HG02588 (cell line): Measurements from ENCODE around the gene EPB41L1.
"Not testable (repeated sequence)": the region's sequence is repeated elsewhere in the genome, so short reads cannot be mapped to it uniquely, and the experiment has no call there.

Experiments used
- ATAC-seq: cut with Tn5 transposase; IDR thresholded peaks from one replicate; pipeline ENCODE4 v1.9.1; 2021; ENCODE audit warnings: mild to moderate bottlenecking, moderate library complexity; ENCODE audit not compliant: unreplicated experiment

The EPB41L1 gene

DNA sequence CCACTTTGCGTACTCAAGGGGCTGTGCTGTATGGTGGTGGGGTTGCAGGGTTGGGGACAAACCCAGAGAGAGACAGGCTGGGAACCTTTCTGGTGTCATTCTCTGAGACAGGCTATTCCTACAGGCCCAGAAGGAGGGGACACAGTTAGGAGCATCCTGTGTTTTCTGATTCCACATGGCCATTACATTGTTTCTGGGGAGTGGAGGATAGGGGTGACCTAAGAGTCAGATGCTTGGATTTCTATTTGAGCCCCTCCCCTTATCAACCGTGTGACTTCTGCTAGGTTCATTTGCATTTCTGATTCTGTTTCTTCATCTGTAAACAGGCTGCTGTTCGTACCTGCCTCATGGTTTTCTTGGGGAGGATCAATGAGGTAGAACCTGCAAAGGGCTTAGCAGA lies 29.4 kb upstream of the EPB41L1 start:
- no peak for ATAC-seq

DNA sequence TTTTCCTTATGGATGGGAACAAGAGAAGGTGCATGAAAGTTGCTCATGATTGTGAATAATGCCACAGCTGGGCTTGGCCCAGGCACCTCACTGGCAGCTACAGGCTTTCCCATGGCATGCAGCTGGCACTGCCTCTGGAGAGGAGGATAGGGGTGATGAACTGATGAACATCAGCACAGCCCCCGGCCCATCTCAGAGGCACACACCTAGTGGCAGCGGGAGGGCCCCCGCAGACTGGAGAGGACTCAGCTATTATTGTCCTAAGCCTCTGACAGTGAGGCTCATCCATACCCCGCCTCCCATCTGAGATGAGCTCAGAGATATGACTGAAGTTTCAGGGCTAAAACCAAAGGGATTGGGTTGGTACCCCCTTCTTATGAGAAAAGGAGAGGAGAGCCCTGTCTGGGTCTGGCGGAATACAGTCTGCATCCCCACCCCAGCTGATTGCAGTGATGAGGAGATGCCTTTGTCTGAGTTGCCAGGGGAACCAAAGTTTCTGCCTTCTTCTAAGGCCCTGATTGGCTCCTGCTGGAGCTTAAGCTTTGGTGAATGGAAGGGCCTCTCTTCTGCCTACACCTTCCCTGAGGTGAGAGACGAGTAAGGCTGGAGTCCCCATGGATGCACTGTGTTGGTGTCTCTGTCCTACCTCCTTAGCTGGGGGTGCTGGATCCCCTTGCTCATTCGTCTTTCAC lies 27.6 kb upstream of the EPB41L1 start:
- ATAC-seq = no peak

DNA sequence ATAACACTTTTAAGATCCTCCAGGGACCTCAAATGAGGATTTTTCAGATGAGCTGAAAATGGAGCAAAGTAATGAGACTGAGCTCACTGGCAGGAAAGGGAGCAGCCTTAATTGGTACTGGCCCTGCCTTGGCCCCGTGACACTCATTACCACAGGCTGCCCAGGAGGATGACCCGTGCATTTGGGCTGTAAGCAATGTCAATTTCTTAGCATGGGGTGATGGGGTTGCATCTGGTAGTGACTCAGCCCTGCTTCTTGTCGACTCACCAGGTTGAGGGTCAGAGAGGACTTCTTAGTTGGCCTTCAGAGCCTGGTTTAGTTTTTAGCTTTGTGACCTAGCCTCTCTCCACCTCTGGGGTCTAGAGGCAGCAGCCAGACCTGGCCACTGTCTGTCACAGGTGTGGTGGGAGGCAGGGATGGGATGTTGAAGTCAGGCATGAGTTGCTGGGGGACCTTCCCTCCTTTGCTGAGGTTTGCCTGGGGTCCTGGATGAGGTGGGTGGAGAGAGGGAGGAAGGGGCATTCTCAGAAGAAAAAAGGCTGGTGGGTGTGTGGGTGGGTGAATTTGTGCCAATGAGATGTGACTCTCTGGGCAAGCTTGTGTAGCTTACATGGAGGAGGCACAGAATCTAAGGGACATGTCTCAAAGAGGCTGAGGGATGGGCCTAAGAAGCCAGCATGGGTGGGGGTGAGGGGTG lies 25.9 kb upstream of the EPB41L1 start:
- ATAC-seq = no peak

DNA sequence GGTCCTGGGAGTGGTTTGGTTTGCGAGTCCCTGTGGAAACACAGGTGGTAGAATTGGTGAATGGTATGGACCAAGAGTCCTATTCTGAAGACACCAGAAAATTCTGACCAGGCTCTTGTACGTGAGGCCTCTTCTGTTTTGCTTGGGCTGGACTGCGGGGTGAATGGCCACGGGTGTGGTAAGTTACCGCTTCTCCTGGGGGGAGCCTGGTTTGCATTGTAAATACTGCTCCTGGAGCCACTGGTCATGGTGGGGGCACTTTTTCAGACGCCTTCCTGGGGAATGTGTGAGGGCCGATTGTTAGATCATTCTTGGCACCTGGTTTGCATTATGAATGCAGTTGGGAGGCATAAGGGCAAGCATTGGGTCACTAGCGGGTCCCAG lies 25.4 kb upstream of the EPB41L1 start:
- no peak for ATAC-seq

DNA sequence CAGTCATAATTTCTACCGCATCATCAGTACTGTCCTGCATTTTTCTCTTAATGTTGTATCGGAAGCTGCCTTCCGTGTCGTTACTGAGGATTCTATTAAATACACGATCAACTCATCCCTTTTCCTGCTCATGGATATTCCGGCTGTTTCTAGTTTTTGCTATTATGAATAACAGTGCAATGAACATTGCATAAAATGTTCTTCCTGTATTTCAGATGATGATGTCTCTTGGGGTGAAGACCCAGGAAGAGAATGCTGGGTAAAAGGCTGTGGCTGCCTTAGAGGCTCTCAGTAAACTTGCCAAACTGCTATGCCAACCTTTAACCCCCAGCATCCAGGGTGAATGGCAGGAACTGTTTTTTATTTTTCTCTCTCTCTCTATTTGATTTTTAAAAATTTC lies 24.1 kb upstream of the EPB41L1 start:
- no peak for ATAC-seq

DNA sequence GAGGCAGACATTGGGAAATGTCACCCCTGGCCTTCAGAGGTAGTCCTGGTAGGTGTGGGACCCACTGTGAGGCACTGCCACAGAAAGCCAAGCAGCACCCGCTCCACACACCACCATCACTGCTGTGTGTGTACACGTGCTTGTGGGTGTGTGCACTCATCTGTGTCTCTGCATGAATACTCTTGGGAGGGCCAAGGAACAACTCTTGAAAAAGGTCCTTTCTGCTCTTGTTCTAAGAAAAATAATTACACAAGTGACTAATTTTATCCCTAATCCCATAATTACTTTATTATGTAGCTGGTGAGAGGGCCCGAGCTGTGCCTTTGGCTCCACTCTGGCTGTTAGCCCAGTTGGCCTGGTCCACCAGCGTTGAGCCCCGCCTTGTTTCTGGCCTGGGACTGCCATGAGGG lies 21.7 kb upstream of the EPB41L1 start:
- ATAC-seq = no peak

DNA sequence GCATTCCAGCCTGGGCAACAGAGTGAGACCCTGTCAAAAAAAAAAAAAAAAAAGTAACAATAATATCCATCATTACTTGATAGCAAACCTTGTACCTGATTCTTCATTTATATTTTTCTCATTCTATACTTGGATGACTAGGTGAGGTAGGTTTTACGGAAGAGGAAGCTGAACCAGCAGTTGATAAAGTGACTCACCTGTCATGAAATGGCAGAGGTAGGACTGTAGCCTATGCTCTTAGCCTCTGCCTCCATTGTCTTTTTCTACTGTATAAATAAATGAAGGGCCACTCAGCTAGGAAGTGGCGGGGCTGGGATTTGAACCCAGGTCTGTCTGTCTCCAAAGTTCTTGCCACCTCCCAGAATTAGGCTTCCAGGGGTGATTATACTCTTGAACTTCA lies 20.7 kb upstream of the EPB41L1 start:
- ATAC-seq = no peak

DNA sequence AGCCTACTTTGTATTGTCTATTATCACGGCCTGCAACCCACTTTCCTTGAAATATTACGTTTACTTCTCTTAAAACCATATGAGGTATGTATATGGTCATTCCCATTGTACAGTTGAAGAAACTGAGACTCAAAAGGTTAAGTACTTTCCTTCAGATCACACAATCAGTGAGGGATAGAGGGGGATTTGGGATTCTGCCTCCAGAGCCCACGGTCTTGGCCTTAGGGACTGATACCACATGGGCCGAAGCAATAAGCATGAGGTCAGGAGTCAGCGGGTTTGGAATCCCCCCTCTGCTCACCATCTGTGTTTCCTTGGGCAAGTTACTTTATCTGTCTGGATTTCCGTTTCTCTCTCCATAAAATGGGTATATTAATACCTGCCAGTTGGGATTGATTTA lies 19.4 kb upstream of the EPB41L1 start:
- ATAC-seq = no peak

DNA sequence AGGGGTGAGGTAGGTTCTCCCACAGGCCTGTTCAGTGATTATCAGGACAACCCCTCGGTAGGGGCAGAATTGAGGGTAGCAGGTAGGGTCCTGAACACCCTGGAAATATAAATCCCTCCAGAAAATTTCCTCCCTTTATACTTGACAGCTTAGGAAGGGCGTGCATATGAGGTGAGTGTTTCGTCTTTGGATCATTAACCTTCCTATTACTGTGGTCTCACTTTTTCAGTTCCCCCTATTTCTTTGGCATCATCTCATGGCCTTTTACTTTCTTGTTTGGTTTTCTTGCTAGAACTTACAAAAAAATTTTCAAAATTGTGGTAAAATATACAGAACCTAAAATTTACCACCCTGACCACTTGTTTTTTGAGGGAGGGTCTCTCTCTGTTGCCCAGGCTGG lies 18.7 kb upstream of the EPB41L1 start:
- ATAC-seq = no peak

DNA sequence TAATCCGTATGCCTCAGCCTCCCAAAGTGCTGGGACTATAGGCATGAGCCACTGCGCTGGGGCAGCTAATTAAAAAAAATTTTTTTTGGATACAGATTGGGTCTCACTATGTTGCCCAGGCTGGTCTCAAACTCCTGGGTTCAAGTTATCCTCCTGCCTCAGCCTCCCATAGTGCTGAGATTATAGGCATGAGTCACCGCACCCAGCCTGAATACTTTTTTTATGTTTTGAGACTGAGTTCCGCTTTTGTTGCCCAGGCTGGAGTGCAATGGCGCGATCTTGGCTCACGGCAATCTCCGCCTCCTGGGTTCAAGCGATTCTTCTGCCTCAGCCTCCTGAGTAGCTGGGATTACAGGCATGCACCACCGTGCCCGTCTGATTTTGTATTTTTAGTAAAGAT lies 17.2 kb upstream of the EPB41L1 start:
- not testable (repeated sequence) for ATAC-seq

DNA sequence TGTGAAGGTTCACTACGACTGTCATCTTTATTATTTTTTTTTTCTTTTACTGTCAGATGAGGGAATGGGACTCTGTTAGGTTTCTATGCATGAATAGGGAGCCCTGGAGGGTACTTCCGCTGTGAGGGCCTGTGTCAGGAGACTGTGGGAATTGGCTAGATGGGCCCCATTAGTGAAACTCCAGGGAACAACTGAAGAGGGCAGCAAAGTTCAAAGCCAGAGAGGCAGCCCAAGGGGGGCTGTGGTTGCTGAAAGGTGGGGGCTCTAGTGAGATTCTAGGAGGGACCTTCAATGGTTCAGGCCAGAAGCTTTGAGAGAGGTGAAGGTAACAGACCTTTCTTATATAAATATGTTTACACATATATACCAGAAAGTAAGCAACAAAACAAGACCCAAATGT lies 13.2 kb upstream of the EPB41L1 start:
- no peak for ATAC-seq

DNA sequence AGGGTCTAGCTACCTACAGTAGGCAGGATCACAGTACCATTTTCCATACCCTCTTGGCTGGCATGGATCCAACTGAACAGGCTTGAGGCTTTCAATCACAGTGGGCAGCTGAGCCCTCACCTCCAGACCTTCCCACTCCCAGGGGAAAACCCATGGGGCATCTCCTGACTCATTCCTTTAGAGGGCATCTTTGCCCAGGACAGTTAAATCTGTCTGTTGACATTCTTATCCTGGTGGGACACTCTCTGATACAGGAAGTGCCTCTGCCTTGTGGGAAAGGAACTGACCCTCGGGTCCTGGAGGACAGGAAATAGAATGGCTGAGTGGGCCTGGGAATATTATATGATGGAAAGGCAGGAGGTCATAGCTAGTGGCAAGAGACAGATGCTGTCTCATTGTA lies 10.2 kb upstream of the EPB41L1 start:
- no peak for ATAC-seq

DNA sequence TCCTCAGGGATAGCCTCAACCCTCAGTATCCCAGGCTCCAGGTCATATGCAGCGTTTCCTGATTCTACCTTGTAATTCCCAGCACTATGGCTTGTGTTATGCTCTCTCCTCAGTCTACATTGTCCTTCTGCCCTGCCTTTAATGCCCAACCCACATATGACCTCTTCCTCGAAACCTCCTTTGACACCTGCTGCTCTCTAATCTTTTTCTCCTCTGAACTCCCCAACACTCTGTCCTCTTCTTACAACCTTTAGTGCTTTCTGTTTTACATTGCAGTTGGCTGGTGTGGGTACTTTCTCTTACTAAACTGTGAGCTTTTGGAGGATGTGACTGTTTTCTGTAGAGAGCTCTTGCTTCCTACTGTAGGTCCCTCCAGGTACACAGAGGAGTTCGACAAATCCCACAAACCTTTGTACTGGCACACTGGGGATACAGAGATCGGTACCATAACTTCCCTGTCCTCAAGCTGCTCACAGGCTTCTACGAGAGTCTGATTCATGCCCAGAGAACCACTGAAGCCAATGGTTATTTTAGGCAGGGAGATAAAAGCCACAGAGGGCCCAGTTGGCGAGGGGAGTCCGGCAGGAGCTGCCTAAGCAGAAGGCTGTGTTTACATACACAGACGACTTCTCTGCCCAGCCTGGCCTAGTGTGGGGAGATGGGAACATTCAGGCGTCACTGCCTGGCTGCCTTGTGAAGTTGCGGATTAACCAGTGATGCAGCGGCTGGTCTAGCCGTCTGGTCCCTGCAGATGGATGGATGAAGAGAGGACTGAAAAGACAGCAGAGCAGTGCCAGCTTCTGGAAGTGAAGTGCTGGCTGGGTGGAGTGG lies 8.4 kb upstream of the EPB41L1 start:
- no peak for ATAC-seq

DNA sequence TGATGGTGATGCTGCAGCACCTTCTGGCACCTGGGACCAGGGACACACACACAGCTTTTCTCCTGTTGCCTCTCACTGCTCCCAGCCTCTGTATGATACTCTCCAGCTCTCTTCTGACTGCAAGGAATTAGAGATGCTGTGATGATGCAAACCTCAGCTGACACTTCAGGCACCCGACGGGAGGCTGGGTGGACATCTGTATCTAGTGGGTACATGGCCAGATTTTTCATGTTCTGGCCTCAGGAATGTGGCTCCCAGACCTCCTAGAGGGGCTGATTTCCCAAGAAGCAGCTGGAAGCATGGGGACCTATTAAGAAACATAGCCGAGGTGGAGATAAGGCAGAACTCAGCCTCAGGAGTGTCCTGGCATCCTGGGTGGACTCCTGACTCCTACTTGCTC lies 6.8 kb upstream of the EPB41L1 start:
- ATAC-seq = no peak

DNA sequence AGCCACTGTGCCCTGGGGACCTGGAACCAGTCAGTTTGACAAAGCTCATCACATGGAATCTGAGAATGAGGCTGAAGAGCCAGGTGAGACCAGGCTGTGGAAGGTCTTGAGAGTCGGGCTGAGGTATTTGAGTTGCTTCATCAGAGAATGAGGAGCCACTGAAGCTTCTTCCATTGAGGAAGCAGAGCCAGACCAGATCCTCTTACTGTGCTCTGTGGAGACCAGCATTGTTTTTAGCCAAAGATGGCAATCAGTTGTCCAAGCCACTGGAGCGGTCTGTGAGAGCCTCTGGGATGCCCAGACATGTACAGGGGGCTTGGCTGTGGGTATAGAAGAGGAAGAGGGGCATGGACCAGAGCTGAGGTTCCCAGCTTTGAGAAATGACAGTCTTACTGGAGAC lies 6.1 kb upstream of the EPB41L1 start:
- no peak for ATAC-seq

DNA sequence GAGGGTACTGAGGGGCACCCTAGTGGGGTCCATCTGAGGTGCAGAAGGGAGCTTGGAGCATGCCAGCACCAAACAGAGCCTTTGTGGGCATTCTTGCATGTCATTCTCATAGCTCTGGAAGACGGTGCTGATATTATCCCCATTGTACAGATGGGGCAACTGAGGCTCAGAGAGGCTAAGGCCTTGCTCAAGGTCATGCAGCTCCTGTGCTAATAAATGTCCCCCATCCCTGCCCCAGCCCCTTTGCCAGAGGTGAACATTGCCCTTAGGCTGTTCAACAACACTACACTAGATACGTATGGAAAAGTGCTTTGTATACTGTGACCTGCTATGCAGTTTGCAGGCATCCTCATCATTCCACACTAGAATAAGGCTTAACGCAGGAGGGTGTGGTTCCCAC lies 5.5 kb upstream of the EPB41L1 start:
- no peak for ATAC-seq

DNA sequence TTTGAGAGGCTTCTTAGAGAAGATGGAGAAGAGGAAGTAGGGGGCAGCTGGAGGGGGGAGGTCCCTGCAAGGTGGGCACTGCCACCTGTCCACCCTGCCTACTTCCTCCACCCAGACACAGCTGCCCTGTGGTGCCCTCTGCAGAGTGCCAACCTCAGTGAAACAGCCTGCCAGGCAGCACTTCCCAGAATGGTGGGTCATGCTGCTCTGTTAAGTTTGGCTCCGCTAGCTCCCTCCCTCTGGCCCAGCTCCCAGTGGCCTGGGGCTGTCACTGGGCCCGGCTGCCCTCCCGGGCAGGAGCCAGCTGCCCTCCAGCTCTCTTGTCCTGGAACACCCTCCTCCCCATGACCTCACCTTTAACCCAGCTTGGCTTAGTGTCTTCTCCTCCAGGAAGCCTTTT lies 5.1 kb upstream of the EPB41L1 start:
- ATAC-seq = no peak

DNA sequence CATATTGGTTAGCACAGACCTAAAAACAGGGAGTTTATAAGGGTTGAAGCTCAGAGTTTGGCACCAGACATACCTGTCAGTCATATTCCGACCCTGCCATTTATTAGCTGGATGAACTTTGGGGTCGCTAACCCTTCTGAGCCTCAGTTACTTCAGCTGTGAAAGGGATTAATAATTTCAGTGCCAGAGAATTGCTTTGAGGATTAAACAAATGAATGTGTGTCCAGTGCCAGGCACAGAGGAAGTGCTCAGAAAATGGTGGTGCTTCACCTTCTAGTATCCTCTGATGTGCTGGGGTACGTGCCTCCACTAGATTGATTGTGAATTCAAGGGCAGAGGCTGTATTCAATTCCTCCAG lies 4.1 kb upstream of the EPB41L1 start:
- ATAC-seq = no peak

DNA sequence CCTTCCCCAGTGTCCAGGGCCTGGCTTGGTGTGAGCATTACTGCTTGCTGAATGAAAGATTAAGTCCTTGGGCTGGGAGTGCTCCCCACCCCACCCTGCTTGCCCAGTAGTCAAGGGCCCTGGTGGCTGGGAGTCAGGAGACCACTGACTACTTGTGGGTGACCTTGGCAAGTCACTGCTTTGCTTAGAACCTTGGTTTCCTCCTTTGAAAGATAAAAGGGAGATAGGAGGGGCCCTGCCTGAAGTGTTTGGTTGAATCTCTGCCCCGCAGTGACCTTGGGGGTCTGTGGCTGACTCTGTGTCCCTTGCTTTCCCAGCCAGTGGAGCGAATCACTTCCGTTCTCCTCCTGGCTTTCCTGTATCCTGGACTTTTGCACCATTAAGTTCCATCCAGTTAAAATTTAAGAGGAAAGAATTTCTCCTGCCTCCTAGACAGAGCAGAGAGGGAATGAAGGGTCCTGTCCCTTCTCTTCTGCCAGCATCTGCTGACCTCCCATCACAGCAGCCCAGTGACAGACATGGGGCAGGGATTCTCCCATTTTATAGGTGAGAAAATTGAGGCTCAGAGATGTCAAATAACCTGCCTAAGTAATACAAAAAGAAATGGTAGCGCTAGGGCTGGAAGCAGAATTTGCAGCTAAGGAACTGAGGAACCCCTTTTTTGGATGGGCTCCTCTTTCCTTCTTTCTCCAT lies 3.5 kb upstream of the EPB41L1 start:
- ATAC-seq = no peak

DNA sequence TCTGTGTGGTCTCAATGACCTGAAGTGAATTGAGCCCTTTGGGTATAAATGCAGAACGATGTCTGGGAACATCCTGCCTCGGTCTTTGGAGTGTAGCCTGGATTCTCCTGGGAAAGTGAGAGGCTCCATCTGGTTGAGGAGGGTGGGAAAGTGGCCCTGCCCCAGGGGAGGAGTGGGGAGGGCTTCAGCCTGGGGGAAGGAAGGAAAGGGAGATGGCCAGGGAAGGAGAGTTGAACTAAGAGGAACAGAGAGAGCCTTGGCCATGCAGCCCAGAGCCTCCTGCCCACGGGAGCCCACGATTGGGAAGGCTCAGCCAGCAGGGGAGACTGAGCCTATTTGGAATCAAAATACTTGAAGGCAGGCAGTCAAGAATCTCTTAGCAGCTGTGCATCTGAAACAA lies 2.3 kb upstream of the EPB41L1 start:
- ATAC-seq = no peak

DNA sequence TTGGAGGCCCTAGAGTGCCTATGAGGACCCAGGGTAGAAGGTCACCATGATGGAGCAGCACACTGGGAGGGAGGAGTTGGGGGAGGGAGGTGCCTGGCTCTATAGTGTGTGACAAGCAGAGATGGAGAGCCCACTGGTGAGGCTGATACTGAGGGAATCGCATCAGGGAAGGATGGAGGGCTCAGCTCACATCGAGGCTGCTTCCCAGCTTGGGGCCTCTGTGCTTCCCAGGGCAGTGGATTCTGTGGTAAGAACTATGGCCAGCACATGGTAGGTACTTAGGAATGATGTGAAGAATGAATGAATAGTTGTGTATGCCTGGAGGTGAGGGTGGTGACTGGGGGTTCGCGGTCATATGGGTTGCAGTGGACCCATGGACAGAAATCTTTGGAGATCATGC lies 1.3 kb upstream of the EPB41L1 start:
- no peak for ATAC-seq
